Tibial artery (tissue), 4 donors: ENCODE results near the gene MYL11.
"Not testable (repeated sequence)": the region's sequence is repeated elsewhere in the genome, so short reads cannot be mapped to it uniquely, and the experiment has no call there.

Experiments used
- DNase-seq, 2 donors: peaks; one replicate each; pipeline ENCODE4 v3.0.0-alpha.2; 2019
- H3K27ac ChIP-seq, 2 donors: fragments of 200-600 bp; sonication (generic) in 1 of 2; 1 replicate in 1 of 2; 2 replicates in 1 of 2; pipeline ENCODE4 v1.5.1; 2018 to 2019; ENCODE audit warnings: mild to moderate bottlenecking in 1 of 2
- H3K27me3 ChIP-seq, 2 donors: fragments of 200-600 bp; sonication (generic) in 1 of 2; one replicate each; pipeline versions ENCODE4 v1.5.1 to v1.6.0; 2016 to 2019
- H3K36me3 ChIP-seq, 3 donors: fragments of 200-600 bp; sonication (generic) in 2 of 3; one replicate each; pipeline ENCODE4 v1.5.1; 2016 to 2019; ENCODE audit warnings: mild to moderate bottlenecking in 2 of 3
- H3K4me1 ChIP-seq, 4 donors: fragments of 200-600 bp; sonication (generic) in 2 of 4; 1 replicate in 3 of 4; 2 replicates in 1 of 4; pipeline ENCODE4 v1.5.1; 2016 to 2019
- H3K4me3 ChIP-seq, 2 donors: fragments of 200-600 bp; sonication (generic) in 1 of 2; 1 replicate in 1 of 2; 2 replicates in 1 of 2; pipeline ENCODE4 v1.5.1; 2018 to 2019; ENCODE audit warnings: mild to moderate bottlenecking in 2 of 2
- H3K9me3 ChIP-seq, 3 donors: fragments of 200-600 bp; sonication (generic) in 1 of 3; one replicate each; pipeline ENCODE4 v1.5.1; 2016 to 2019
- CTCF ChIP-seq, 2 experiments: fragments of 200-600 bp in 1 of 2; fragments of 450-650 bp in 1 of 2; IDR thresholded peaks; one replicate each; pipeline ENCODE4 v1.5.1; 2017 to 2019; ENCODE audit warnings: antibody characterized with exemption in 2 of 2, mild to moderate bottlenecking in 1 of 2, moderate library complexity in 1 of 2
- intact Hi-C: fragments of 100-400 bp; cut with DNase I; formaldehyde crosslinking; loops from one replicate; pipeline ENCODE4 v1.15.0; 2023; ENCODE audit warnings: low total_unique reads

Gene MYL11

GRCh38 chr16:30342751-30343490 lies 31.7 kb upstream of the MYL11 start:
- no peak for TF ChIP-seq CTCF (IDR thresholded peaks at IDR 0.05)
- Histone ChIP-seq H3K27me3 (no peaks in the 10 kb centered on the region), H3K4me3 (no peak overlapping the region), H3K4me1 (peaks cover 0 to 3% (median 1%) of the 10 kb centered on the region in 4 donors), H3K9me3 (no peaks in the 10 kb centered on the region), H3K27ac (no peak overlapping the region), H3K36me3 (no peaks in the 10 kb centered on the region)
- intact Hi-C loops, result no loop called here
- no peak for DNase-seq

- intact Hi-C loops, H3K27me3 ChIP-seq, H3K4me3 ChIP-seq, H3K9me3 ChIP-seq, DNase-seq, H3K36me3 ChIP-seq, H3K27ac ChIP-seq, H3K4me1 ChIP-seq: not testable (repeated sequence)
These were observed 31.1 kb upstream of the MYL11 start for GRCh38 chr16:30343491-30343820.

GRCh38 chr16:30346286-30346685 lies 28.3 kb upstream of the MYL11 start:
- DNase-seq, result no peak
- intact Hi-C loops, result no loop called here
- no peak for TF ChIP-seq CTCF (IDR thresholded peaks at IDR 0.05)
- Histone ChIP-seq H3K4me3 (no peak overlapping the region), H3K4me1 (peaks cover 0 to 2% (median under 1%) of the 10 kb centered on the region in 4 donors), H3K36me3 (peaks cover 0 to 16% (median 8%) of the 10 kb centered on the region in 3 donors), H3K27ac (no peak overlapping the region), H3K27me3 (no peaks in the 10 kb centered on the region), H3K9me3 (no peaks in the 10 kb centered on the region)

- intact Hi-C loops, result no loop called here
- no peak for TF ChIP-seq CTCF (IDR thresholded peaks at IDR 0.05)
These were observed 26.5 kb upstream of the MYL11 start for GRCh38 chr16:30348113-30348512.

GRCh38 chr16:30348929-30349328 lies 25.7 kb upstream of the MYL11 start:
- H3K4me1 ChIP-seq, result peaks cover 0 to 27% (median 27%) of the 10 kb centered on the region in 4 donors
- TF ChIP-seq CTCF (IDR thresholded peaks at IDR 0.05), result no peak
- H3K9me3 ChIP-seq, result no peaks in the 10 kb centered on the region
- peaks cover 0 to 42% (median 33%) of the 10 kb centered on the region in 3 donors for H3K36me3 ChIP-seq
- intact Hi-C loops, result no loop called here
- H3K27ac ChIP-seq, result no peak overlapping the region
- H3K4me3 ChIP-seq, result no peak overlapping the region
- DNase-seq, result no peak
- H3K27me3 ChIP-seq, result no peaks in the 10 kb centered on the region

More at GRCh38 chr16:30348113-30348512, 26.5 kb upstream of the MYL11 start:
- DNase-seq, result no peak
- Histone ChIP-seq H3K9me3 (no peaks in the 10 kb centered on the region), H3K4me1 (peaks cover 0 to 19% (median 18%) of the 10 kb centered on the region in 4 donors), H3K4me3 (no peak overlapping the region), H3K36me3 (peaks cover 0 to 34% (median 25%) of the 10 kb centered on the region in 3 donors), H3K27me3 (no peaks in the 10 kb centered on the region), H3K27ac (no peak overlapping the region)

- DNase-seq, result no peak
- Histone ChIP-seq H3K4me1 (peaks cover 0 to 35% (median 33%) of the 10 kb centered on the region in 4 donors), H3K36me3 (peaks cover 0 to 42% (median 34%) of the 10 kb centered on the region in 3 donors), H3K4me3 (no peak overlapping the region), H3K27ac (no peak overlapping the region), H3K27me3 (no peaks in the 10 kb centered on the region), H3K9me3 (no peaks in the 10 kb centered on the region)
- TF ChIP-seq CTCF (IDR thresholded peaks at IDR 0.05), result no peak
- intact Hi-C loops, result no loop called here
These were observed 24.9 kb upstream of the MYL11 start for GRCh38 chr16:30349675-30350074.
